ENCODE measurements around the gene ABHD4. TPM values are rescaled to one million over a fixed set of nuclear protein-coding genes. Genes with fewer than 3 reads are reported as not detected.

ABHD4 gene
- total and polyA plus RNA-seq, 10 of the 15 experiments (the other 5 are each of a cell fraction or from before 2014, with no cell fraction given) = 5.4 to 28.7 (median 10.8) TPM

GRCh38 chr14:22561661-22562579, 36.2 kb upstream of the ABHD4 start (continued):
- TF ChIP-seq, protein P1, sequence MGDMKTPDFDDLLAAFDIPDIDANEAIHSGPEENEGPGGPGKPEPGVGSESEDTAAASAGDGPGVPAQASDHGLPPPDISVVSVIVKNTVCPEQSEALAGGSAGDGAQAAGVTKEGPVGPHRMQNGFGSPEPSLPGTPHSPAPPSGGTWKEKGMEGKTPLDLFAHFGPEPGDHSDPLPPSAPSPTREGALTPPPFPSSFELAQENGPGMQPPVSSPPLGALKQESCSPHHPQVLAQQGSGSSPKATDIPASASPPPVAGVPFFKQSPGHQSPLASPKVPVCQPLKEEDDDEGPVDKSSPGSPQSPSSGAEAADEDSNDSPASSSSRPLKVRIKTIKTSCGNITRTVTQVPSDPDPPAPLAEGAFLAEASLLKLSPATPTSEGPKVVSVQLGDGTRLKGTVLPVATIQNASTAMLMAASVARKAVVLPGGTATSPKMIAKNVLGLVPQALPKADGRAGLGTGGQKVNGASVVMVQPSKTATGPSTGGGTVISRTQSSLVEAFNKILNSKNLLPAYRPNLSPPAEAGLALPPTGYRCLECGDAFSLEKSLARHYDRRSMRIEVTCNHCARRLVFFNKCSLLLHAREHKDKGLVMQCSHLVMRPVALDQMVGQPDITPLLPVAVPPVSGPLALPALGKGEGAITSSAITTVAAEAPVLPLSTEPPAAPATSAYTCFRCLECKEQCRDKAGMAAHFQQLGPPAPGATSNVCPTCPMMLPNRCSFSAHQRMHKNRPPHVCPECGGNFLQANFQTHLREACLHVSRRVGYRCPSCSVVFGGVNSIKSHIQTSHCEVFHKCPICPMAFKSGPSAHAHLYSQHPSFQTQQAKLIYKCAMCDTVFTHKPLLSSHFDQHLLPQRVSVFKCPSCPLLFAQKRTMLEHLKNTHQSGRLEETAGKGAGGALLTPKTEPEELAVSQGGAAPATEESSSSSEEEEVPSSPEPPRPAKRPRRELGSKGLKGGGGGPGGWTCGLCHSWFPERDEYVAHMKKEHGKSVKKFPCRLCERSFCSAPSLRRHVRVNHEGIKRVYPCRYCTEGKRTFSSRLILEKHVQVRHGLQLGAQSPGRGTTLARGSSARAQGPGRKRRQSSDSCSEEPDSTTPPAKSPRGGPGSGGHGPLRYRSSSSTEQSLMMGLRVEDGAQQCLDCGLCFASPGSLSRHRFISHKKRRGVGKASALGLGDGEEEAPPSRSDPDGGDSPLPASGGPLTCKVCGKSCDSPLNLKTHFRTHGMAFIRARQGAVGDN (IDR thresholded peaks at IDR 0.05) = peak; percentile 86
- TF ChIP-seq SRF (IDR thresholded peaks at IDR 0.05; ENCODE audit: low read depth in 2 of 2, low read length in 2 of 2) (peak in 1 of 2 experiments; percentile 78; a peak in 2 of 4 replicates), ZZZ3 (IDR thresholded peaks at IDR 0.05; ENCODE audit: control insufficient read depth, insufficient read length, low read depth) (no peak), NFXL1 (IDR thresholded peaks at IDR 0.05; ENCODE audit: borderline replicate concordance) (no peak), GATAD2B (conservative IDR thresholded peaks at IDR 0.05; ENCODE audit: low read depth) (peak; percentile 77), PKNOX1 (IDR thresholded peaks at IDR 0.05) (no peak), NR2F1 (conservative IDR thresholded peaks at IDR 0.05) (peak; percentile 46; the same call in 1 of the 2 replicates), ATF7 (IDR thresholded peaks at IDR 0.05; ENCODE audit: low read depth) (peak; percentile 62), SP1 (IDR thresholded peaks at IDR 0.05; ENCODE audit: low read depth, low read length) (peak; percentile 58)
- TF ChIP-seq, protein P2, sequence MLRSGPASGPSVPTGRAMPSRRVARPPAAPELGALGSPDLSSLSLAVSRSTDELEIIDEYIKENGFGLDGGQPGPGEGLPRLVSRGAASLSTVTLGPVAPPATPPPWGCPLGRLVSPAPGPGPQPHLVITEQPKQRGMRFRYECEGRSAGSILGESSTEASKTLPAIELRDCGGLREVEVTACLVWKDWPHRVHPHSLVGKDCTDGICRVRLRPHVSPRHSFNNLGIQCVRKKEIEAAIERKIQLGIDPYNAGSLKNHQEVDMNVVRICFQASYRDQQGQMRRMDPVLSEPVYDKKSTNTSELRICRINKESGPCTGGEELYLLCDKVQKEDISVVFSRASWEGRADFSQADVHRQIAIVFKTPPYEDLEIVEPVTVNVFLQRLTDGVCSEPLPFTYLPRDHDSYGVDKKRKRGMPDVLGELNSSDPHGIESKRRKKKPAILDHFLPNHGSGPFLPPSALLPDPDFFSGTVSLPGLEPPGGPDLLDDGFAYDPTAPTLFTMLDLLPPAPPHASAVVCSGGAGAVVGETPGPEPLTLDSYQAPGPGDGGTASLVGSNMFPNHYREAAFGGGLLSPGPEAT (IDR thresholded peaks at IDR 0.05; ENCODE audit: low read depth) = peak; percentile 90
- TF ChIP-seq, protein P3, sequence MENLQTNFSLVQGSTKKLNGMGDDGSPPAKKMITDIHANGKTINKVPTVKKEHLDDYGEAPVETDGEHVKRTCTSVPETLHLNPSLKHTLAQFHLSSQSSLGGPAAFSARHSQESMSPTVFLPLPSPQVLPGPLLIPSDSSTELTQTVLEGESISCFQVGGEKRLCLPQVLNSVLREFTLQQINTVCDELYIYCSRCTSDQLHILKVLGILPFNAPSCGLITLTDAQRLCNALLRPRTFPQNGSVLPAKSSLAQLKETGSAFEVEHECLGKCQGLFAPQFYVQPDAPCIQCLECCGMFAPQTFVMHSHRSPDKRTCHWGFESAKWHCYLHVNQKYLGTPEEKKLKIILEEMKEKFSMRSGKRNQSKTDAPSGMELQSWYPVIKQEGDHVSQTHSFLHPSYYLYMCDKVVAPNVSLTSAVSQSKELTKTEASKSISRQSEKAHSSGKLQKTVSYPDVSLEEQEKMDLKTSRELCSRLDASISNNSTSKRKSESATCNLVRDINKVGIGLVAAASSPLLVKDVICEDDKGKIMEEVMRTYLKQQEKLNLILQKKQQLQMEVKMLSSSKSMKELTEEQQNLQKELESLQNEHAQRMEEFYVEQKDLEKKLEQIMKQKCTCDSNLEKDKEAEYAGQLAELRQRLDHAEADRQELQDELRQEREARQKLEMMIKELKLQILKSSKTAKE (IDR thresholded peaks at IDR 0.05; ENCODE audit: low read depth, poor library complexity, severe bottlenecking) = peak; percentile 52
- TF ChIP-seq, protein P4, sequence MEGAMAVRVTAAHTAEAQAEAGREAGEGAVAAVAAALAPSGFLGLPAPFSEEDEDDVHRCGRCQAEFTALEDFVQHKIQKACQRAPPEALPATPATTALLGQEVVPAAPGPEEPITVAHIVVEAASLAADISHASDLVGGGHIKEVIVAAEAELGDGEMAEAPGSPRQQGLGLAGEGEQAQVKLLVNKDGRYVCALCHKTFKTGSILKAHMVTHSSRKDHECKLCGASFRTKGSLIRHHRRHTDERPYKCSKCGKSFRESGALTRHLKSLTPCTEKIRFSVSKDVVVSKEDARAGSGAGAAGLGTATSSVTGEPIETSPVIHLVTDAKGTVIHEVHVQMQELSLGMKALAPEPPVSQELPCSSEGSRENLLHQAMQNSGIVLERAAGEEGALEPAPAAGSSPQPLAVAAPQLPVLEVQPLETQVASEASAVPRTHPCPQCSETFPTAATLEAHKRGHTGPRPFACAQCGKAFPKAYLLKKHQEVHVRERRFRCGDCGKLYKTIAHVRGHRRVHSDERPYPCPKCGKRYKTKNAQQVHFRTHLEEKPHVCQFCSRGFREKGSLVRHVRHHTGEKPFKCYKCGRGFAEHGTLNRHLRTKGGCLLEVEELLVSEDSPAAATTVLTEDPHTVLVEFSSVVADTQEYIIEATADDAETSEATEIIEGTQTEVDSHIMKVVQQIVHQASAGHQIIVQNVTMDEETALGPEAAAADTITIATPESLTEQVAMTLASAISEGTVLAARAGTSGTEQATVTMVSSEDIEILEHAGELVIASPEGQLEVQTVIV (IDR thresholded peaks at IDR 0.05; ENCODE audit: borderline replicate concordance, partially characterized antibody) = no peak
